ENCODE results near the gene DGKE. TPM values are rescaled to one million over a fixed set of nuclear protein-coding genes. Genes with fewer than 3 reads are reported as not detected.

DGKE gene
- total RNA-seq (2022; extraction: Qiagen RNA extraction), result 3.1 to 4.5 TPM (median 3.7 TPM) in 5 replicates

GRCh38 chr17:56833809-56834379 lies at the start of gene DGKE, which contains the start of gene C17orf67:
Gene DGKE, plus strand, starts transcription at chr17:56834151. Its CDS starts 645 bp downstream, at chr17:56834796.
Gene C17orf67, minus strand, starts transcription at chr17:56833920. Its CDS starts 18,110 bp downstream, at chr17:56815810.

GRCh38 chr17:56913867-56914580 lies 80.1 kb downstream of the DGKE start, which contains the start of gene TRIM25:
Gene TRIM25, minus strand, starts transcription at chr17:56914049. Its CDS starts 61 bp downstream, at chr17:56913988.

Other genes with a start within 250 kb of the DGKE start
- gene NOG, start 240.5 kb upstream of the DGKE start, total RNA-seq (2022; extraction: Qiagen RNA extraction), result 0.67 to 0.88 TPM (median 0.84 TPM) in 5 replicates
- 1.5 to 2.3 TPM (median 1.8 TPM) in 5 replicates for gene C17orf67, start 231 bp upstream of the DGKE start, total RNA-seq (2022; extraction: Qiagen RNA extraction)
- 52.3 to 67.3 TPM (median 59.2 TPM) in 5 replicates for gene TRIM25, start 79.9 kb downstream of the DGKE start, total RNA-seq (2022; extraction: Qiagen RNA extraction)
- 15.3 to 17.8 TPM (median 16.3 TPM) in 5 replicates for gene COIL, start 126.9 kb downstream of the DGKE start, total RNA-seq (2022; extraction: Qiagen RNA extraction)
- gene SCPEP1, start 144.0 kb downstream of the DGKE start, total RNA-seq (2022; extraction: Qiagen RNA extraction), result 35.8 to 42.5 TPM (median 36.3 TPM) in 5 replicates